ENCODE data around the gene ZDHHC12. TPM values are rescaled to one million over a fixed set of nuclear protein-coding genes. Genes with fewer than 3 reads are reported as not detected.

The ZDHHC12 gene
- total and polyA plus RNA-seq, 2 of the 13 experiments (the other 11 are each of a cell fraction or from before 2014, with no cell fraction given), result 25.4 to 28.0 TPM

DNA sequence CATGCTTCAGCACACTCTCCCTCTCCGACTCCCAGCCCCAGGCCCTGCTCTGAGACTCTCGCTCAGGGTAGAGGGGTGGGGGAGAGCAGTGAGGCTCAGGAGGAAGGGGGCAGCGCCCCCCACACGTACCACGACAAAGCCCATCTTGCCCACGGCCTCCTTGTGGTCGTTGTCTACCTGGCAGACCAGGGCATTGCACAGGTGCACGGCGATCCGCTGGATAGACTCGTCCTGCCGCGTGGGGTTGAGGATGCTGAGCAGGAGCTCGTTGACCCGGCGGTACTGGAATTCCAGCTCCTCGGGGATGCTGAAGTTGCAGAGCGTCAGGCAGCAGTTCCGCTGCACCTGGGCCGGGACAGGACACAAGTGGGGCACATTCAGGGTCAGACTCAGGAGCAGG, 18.5 kb upstream of the ZDHHC12 start (continued):
- TF ChIP-seq ZNF687 (CRISPR knock-in tag; IDR thresholded peaks at IDR 0.05), result no peak
- TF ChIP-seq KDM5A (IDR thresholded peaks at IDR 0.05; ENCODE audit: borderline replicate concordance, low read length), result no peak
- TF ChIP-seq, protein P1, sequence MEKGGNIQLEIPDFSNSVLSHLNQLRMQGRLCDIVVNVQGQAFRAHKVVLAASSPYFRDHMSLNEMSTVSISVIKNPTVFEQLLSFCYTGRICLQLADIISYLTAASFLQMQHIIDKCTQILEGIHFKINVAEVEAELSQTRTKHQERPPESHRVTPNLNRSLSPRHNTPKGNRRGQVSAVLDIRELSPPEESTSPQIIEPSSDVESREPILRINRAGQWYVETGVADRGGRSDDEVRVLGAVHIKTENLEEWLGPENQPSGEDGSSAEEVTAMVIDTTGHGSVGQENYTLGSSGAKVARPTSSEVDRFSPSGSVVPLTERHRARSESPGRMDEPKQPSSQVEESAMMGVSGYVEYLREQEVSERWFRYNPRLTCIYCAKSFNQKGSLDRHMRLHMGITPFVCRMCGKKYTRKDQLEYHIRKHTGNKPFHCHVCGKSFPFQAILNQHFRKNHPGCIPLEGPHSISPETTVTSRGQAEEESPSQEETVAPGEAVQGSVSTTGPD (CRISPR knock-in tag; IDR thresholded peaks at IDR 0.05), result no peak

DNA sequence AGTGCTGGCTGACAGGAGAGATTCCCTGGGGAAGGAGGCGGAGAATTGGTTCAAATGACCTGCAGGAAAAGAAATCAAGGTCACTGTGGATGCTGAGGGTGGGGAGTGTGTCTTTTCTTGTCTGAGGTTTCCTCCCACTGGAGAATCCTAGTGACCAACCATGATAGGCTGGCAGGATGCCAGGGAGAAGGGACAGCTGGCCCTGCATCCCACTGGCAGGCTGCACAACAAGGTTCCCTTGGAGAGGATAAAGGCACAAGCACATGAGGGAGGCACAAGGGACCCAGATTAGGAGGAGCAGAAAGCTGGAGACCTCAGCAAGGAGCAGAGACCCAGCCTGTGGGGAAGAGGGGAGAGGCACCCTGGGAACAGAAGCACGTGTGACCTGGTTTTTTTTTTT, 11.4 kb upstream of the ZDHHC12 start:
- H4K20me1 ChIP-seq (ENCODE audit: insufficient read depth, low read length), result no peaks in the 10 kb centered on the region
- no TSS peak for BruUV-seq (replicated peaks)
- no peak for FAIRE-seq
- intact Hi-C loops (cut with micrococcal nuclease; ENCODE audit: unreplicated experiment), result no loop called here
- H3K27me3 ChIP-seq (ENCODE audit: control insufficient read depth in 1 of 2, insufficient read depth in 2 of 2, low read length in 2 of 2), result no peaks in the 10 kb centered on the region
- peaks cover 14% of the 10 kb centered on the region for H3K4me1 ChIP-seq (ENCODE audit: insufficient read depth, low read length)
- H3K4me2 ChIP-seq (ENCODE audit: low read depth, low read length), result no peak overlapping the region
- ChIA-PET POLR2A (interaction anchor here (1.1 kb wide), 1 partner anchor 83 kb away, joined by 4 read pairs; the partner anchor contains the start of gene ENDOG), CTCF (ENCODE audit: low intra/inter-chr PET ratio, low total read pairs) (no interaction called here)
- H3K27ac ChIP-seq (ENCODE audit: extremely low read length, insufficient read depth, low read length), result no peak overlapping the region
- no peak for DNase-seq (ENCODE audit: low spot score)
- 82% methylated on average over 2 of the region's 2 CpGs for whole genome bisulfite sequencing (ENCODE audit: low lambda C conversion rate)
- H3K36me3 ChIP-seq (replicated peaks in 1 of 2; ENCODE audit: control insufficient read depth in 1 of 2, insufficient read depth in 2 of 2, low read length in 2 of 2), result peaks cover 0 to 1% of the 10 kb centered on the region in 2 experiments; a peak in 1 of 5 replicates
- TF ChIP-seq U2AF2 (IDR thresholded peaks at IDR 0.05; ENCODE audit: low read depth, low read length), result no peak
- TF ChIP-seq ZNF337 (CRISPR knock-in tag; IDR thresholded peaks at IDR 0.05; ENCODE audit: borderline replicate concordance, low read depth), result no peak
- TF ChIP-seq ZNF20 (CRISPR knock-in tag; IDR thresholded peaks at IDR 0.05), result no peak
- TF ChIP-seq ZNF891 (CRISPR knock-in tag; IDR thresholded peaks at IDR 0.05), result no peak
- TF ChIP-seq KLF9 (CRISPR knock-in tag; IDR thresholded peaks at IDR 0.05; ENCODE audit: low read depth), result no peak
- no peak for TF ChIP-seq ZNF501 (CRISPR knock-in tag; IDR thresholded peaks at IDR 0.05)
- no peak for TF ChIP-seq JUN (CRISPR knock-in tag; IDR thresholded peaks at IDR 0.05)
- no peaks in the 10 kb centered on the region for H3K9me3 ChIP-seq (ENCODE audit: low read length)
- in situ Hi-C loops (cut with HindIII; ENCODE audit: extremely low pct_ligation_motif_present, low pct_unique_long_range_greater_than_20kb), result no loop called here
- no peaks in the 10 kb centered on the region for H3K79me2 ChIP-seq (ENCODE audit: insufficient read depth, low read length)
- no peak overlapping the region for H3K4me3 ChIP-seq (replicated peaks in 1 of 3; ENCODE audit: insufficient read depth in 1 of 3, low read depth in 2 of 3, low read length in 3 of 3)
- no peak for ATAC-seq
- no peak overlapping the region for H3K9ac ChIP-seq (ENCODE audit: insufficient read depth, low read depth, low read length)
- H2AFZ ChIP-seq (ENCODE audit: low read length), result no peak overlapping the region

Data from HepG2 (cell line).